ENCODE results near the gene SLC41A2.

SLC41A2 gene

GRCh38 chr12:104964167-104964855 lies 6.2 kb upstream of the SLC41A2 start:
- Histone ChIP-seq H3K79me2 (ENCODE audit: insufficient read depth, low read length) (no peaks in the 10 kb centered on the region), H3K4me3 (ENCODE audit: insufficient read depth, low read length, poor library complexity, severe bottlenecking) (no peak overlapping the region), H3K27me3 (ENCODE audit: low read length) (no peaks in the 10 kb centered on the region), H4K20me1 (ENCODE audit: low read depth, low read length) (no peaks in the 10 kb centered on the region), H3F3A (ENCODE audit: insufficient read depth) (peaks cover 2% of the 10 kb centered on the region; the same call in 1 of the 2 replicates), H3K9me3 (ENCODE audit: insufficient read depth, low read length) (no peaks in the 10 kb centered on the region), H3K9ac (ENCODE audit: low read length) (no peak overlapping the region), H3K27ac (ENCODE audit: low read depth, low read length) (no peak overlapping the region), H2AFZ (ENCODE audit: low read depth, low read length, severe bottlenecking) (no peak overlapping the region), H3K36me3 (ENCODE audit: low read length) (no peaks in the 10 kb centered on the region), H3K4me2 (ENCODE audit: low read depth, low read length, poor library complexity, severe bottlenecking) (no peak overlapping the region), H3K9me2 (replicated peaks; ENCODE audit: insufficient read depth, low read length) (no peaks in the 10 kb centered on the region)
- no peak for TF ChIP-seq CTCF (IDR thresholded peaks at IDR 0.05; ENCODE audit: insufficient read depth, low read length, poor library complexity, severe bottlenecking)
- TF ChIP-seq EZH2phosphoT487 (conservative IDR thresholded peaks at IDR 0.05; ENCODE audit: low read length), result no peak

GRCh38 chr12:104963757-104964156 lies 5.7 kb upstream of the SLC41A2 start:
- H3K36me3 ChIP-seq (ENCODE audit: low read length), result no peaks in the 10 kb centered on the region
- H3K9me2 ChIP-seq (replicated peaks; ENCODE audit: insufficient read depth, low read length), result no peaks in the 10 kb centered on the region
- H3K9ac ChIP-seq (ENCODE audit: low read length), result no peak overlapping the region
- H4K20me1 ChIP-seq (ENCODE audit: low read depth, low read length), result no peaks in the 10 kb centered on the region
- H3F3A ChIP-seq (ENCODE audit: insufficient read depth), result peaks cover 3% of the 10 kb centered on the region
- H3K4me3 ChIP-seq (ENCODE audit: insufficient read depth, low read length, poor library complexity, severe bottlenecking), result no peak overlapping the region
- H2AFZ ChIP-seq (ENCODE audit: low read depth, low read length, severe bottlenecking), result no peak overlapping the region
- TF ChIP-seq CTCF (IDR thresholded peaks at IDR 0.05; ENCODE audit: insufficient read depth, low read length, poor library complexity, severe bottlenecking), result no peak
- no peak for TF ChIP-seq EZH2phosphoT487 (conservative IDR thresholded peaks at IDR 0.05; ENCODE audit: low read length)
- no peaks in the 10 kb centered on the region for H3K79me2 ChIP-seq (ENCODE audit: insufficient read depth, low read length)
- H3K4me2 ChIP-seq (ENCODE audit: low read depth, low read length, poor library complexity, severe bottlenecking), result no peak overlapping the region
- H3K27ac ChIP-seq (ENCODE audit: low read depth, low read length), result no peak overlapping the region
- no peaks in the 10 kb centered on the region for H3K27me3 ChIP-seq (ENCODE audit: low read length)
- no peaks in the 10 kb centered on the region for H3K9me3 ChIP-seq (ENCODE audit: insufficient read depth, low read length)

- Histone ChIP-seq H2AFZ (ENCODE audit: low read depth, low read length, severe bottlenecking) (no peak overlapping the region), H3K79me2 (ENCODE audit: insufficient read depth, low read length) (no peaks in the 10 kb centered on the region), H3K4me2 (ENCODE audit: low read depth, low read length, poor library complexity, severe bottlenecking) (no peak overlapping the region)
These were observed 2.4 kb upstream of the SLC41A2 start for GRCh38 chr12:104960464-104960863.

More at GRCh38 chr12:104960464-104960863, 2.4 kb upstream of the SLC41A2 start:
- Histone ChIP-seq H4K20me1 (ENCODE audit: low read depth, low read length) (no peaks in the 10 kb centered on the region), H3K27ac (ENCODE audit: low read depth, low read length) (no peak overlapping the region), H3F3A (ENCODE audit: insufficient read depth) (peaks cover 10% of the 10 kb centered on the region), H3K4me3 (ENCODE audit: insufficient read depth, low read length, poor library complexity, severe bottlenecking) (no peak overlapping the region), H3K9me3 (ENCODE audit: insufficient read depth, low read length) (no peaks in the 10 kb centered on the region), H3K9me2 (replicated peaks; ENCODE audit: insufficient read depth, low read length) (no peaks in the 10 kb centered on the region), H3K9ac (ENCODE audit: low read length) (no peak overlapping the region), H3K27me3 (ENCODE audit: low read length) (no peaks in the 10 kb centered on the region), H3K36me3 (ENCODE audit: low read length) (no peaks in the 10 kb centered on the region)
- TF ChIP-seq CTCF (IDR thresholded peaks at IDR 0.05; ENCODE audit: insufficient read depth, low read length, poor library complexity, severe bottlenecking) (no peak), EZH2phosphoT487 (conservative IDR thresholded peaks at IDR 0.05; ENCODE audit: low read length) (no peak)

All from SU-DHL-6 (cell line).